Stimulated activated CD8-positive, alpha-beta memory T cell treated with anti-CD3 and anti-CD28 coated beads, Interleukin-12 subunit alpha, Interleukin-12 subunit beta, amount 100 ng/mL, for 4 hours (primary cell): ENCODE results near the gene EDNRA.

ENCODE experiments used
- DNase-seq: peaks from one replicate; pipeline ENCODE4 v3.0.0-alpha.2; 2020; ENCODE audit warnings: low read depth

The EDNRA gene

DNA sequence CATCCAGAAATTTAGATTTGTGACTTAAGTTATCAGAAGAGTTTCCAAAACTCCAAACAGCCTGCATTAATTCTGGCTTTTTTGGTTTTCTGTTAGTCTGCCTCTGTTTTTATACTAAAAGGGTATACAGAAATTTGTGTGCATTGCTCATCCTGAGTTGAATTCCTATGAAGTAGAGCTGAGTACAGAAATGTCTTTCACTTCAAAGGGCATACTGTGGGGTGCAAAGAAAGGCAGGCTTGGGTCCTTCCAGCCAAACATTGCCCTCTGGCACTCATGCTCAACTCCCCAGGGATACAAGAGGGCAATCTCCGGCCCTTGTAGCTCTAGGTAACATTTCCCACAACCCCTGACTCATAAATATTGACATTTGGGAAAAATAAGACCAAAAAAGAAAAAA is 108.7 kb downstream of the EDNRA start:
- DNase-seq = no peak

DNA sequence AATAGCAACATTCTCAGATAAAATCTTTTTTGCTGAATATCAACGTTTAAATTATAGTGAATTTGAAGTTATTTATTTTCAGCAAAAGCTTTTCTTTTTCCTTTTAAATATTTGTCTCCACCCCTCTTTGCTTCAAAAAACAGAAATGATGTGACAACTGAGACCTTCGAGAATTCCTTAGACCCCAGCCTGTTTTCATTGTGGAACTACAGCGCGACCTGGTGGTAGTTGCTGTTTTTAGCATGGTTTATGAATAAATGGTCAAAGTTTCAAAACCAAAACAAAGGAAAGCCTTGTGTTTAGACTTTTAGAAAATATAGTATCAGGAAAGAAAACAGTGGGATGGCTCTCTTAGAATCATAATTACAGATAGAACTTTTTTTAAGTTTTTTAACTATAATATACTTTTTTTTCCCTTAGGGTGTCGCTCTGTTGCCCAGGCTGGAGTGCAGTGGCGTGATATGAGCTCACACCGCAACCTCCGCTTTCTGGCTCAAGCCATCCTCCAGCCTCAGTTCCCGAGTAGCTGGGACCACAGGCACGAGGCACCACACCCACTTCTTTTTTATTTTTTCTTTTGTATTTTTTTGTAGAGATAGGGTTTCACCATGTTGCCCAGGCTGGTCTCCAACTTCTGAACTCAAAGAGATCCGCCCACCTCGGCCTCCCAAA is 109.5 kb downstream of the EDNRA start:
- no peak for DNase-seq

DNA sequence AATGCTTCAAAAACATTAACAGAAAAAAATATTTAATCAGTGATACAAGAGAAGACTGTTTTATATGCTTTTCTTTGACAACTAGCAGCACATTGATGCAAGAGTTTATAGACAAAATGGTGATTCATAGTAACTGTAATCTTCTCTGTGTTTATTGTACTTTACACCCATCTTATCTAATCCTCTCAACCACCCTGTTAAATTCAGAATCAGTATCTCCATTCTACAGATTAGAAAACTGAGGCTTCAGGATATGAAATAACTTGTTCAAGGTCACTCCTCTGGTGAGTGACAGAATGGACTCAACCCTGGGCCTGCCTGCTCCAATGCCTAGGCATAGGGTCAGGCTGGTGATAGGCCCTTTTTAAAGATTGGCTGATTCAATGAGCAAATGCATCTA is 110.2 kb downstream of the EDNRA start:
- no peak for DNase-seq

DNA sequence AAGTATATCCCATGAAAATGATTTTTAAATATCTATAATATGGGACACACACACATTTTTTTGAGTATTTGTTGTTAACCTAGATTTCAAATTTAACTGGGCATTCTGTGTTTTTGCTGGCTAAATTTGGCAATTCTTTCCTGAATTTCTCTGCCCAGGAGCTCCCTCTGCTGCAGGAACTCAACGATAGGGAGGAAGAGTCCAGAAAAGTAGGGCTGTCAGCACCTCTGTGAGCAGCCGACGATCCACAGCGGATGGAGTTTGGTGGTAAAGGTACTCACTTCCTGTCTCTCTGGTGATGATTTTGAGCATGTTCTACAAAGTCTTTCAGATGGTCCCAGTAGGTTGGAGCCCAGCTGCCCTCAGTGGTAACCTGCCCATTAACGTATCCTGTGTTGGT is 113.2 kb downstream of the EDNRA start:
- no peak for DNase-seq
